Stimulated activated CD4-positive, alpha-beta T cell treated with anti-CD3 and anti-CD28 coated beads, Interleukin-2, amount 100 ng/mL, for 24 hours (primary cell): ENCODE measurements around the gene MEGF11.

ENCODE experiments used
- DNase-seq, 2 donors: peaks; one replicate each; pipeline ENCODE4 v3.0.0-alpha.2; 2020

Gene MEGF11

DNA sequence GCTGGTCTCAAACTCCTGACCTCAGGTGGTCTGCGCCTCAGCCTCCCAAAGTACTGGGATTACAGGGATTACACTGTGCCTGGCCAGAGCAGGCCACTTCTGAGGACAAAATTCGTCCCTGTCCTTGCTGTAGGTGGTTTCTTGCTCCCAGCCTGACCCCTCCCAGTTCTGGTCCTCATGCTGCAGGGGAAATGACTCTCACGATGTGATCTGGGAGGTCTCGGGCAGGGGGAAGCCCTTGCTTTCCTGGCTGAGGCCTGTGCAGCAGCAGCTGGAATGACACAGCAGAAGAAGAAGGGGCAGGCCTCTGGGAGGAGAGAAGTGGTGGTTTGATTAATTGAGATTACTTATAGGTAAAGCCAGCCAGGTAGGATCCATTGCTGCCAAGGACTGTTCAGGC, 39.3 kb downstream of the MEGF11 start:
- DNase-seq = no peak

DNA sequence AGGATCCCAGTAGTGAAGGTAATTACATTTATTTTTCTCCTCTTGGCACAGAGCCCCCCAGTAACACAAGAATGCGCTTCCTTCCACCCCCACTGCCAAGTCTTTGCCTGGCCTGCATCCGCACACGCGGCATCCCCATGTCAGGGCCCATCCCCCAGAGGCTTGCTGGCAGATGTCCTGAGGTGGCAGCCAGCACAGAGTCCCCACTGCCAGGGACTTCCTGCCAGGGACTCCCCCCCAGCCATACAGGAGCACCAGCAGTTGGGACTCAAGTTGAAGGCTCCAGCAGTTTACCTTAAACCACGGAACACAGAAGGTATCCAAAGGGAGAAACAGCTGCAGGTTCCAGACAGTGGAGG, 41.0 kb downstream of the MEGF11 start:
- no peak for DNase-seq

- no peak for DNase-seq
Observed at GRCh38 chr15:66211670-66212562, 41.6 kb downstream of the MEGF11 start.

DNA sequence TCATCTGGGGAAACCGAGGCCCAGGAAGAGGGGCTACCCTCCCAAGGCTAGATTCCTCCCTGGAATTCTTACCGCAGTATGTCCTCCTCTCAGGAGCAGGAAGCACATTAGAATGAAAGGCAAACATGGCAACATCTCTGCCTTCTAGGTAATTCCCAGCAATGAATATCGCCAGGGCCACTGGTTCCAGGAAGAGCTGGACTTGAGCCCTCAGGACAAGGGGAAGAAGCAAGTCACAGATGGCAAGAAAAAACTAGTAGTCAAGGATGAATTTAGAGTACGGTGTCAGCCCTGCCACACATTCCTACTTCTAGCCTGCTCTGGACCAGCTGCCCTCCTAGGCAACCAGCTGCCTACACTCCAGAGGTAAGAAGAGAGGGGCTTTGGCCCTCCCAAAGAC, 42.9 kb downstream of the MEGF11 start:
- no peak for DNase-seq

DNA sequence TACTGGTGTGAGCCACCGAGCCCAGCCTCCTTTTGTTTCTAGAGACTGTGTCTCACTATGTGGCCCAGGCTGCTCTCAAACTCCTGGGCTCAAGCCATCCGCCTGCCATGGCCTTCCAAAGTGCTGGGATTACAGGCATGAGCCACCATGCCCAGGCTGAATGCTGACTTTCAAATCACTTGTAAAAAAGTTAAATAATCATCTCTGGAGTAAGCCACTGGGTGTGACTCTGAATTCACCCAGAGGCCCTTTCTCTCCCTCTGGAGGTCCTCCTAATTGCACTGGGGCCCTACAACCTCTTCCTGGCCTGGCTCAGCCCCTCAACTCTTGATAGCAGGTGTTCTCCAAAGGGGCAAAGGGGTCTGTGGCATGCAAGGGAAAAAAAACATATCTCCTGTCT, 54.8 kb downstream of the MEGF11 start:
- DNase-seq = no peak

GRCh38 chr15:66196602-66197001, 56.9 kb downstream of the MEGF11 start:
- no peak for DNase-seq

DNA sequence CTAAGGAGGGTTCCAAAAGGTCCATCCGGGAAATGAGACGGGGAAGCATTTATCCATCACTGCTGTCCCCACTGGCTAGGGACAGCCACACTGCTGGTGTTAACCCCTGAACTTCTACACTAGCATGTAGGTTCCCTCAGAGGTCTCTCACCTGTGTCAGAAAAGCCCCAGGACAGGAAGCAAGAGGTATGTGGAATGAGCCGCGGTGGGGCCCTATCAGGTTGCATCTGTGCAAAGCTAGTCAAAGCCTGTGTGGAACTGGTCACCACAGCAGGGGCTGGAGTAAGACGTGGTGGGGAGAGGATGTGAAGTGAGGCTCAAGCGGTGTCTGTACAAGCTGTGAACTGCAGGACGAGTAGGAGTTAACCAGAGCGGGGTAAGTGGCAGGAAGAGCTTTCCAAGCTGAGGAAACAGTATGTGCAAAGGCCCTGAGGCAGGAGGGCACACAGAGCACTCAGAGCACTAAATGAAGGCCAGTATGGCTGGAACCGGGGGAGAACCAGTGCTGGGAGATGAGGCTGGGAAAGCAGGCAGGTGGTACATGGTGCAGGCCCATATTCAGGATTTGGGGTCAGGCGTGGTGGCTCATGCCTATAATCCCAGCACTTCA, 57.8 kb downstream of the MEGF11 start:
- no peak for DNase-seq

DNA sequence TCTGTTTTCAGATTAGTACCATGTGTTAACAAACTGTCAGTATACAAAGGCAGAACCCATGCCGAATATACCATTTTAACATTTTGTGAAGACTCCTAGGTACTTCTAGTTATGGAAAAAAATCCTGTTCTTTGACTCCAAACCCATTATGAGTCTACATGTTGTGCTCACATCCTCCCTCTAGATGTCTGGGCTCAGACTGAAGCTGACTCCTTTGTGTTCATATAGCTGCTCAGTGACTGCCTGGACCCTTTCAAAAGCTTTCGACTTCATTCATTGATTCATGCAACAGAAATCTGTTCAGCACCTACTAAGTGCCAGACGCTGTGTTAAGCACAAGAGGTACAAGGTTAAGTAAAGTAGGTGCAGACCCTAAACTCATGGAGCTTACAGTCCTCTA, 60.5 kb downstream of the MEGF11 start:
- no peak for DNase-seq

GRCh38 chr15:66190746-66191145, 62.8 kb downstream of the MEGF11 start:
- no peak for DNase-seq

GRCh38 chr15:66189291-66189690, 64.3 kb downstream of the MEGF11 start:
- DNase-seq = no peak

DNA sequence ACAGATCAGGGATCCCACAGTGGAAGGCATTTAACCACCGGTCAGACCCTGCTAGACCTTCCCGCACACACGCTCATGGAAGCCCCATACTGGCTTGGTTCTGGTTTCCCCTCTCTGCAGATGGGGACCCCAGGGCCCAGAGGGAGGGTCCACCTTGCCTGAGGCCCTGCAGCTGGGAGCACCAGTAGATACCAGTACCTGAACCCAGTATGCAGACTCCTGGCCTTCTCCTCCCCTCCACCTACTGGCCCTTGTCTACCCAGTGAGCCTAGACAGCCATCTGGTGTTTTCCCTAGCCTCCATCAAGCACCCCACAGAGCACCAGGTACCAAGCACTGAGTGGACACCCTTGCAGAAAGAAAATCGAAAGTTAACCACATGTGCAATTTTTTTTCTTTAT, 65.1 kb downstream of the MEGF11 start:
- no peak for DNase-seq

DNA sequence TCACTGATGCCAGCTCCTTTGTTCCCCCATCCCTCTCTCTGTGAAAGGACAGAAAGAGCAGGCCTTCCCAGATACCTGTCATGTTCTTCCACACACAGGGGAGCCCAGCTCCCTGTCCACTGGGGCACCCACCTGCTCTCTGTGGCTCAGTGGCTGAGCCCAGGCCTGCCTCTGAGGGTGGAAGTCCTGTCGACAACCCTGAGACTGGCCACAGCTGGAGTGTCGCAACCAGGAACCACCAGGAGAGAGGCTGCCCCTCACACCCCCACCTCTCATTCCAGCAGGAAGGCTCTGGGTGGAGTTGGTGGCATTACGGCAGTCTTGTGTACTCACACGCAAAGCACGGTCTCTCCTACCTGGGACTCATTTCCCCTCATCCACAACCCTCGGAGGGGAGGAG, 66.3 kb downstream of the MEGF11 start:
- no peak for DNase-seq

DNA sequence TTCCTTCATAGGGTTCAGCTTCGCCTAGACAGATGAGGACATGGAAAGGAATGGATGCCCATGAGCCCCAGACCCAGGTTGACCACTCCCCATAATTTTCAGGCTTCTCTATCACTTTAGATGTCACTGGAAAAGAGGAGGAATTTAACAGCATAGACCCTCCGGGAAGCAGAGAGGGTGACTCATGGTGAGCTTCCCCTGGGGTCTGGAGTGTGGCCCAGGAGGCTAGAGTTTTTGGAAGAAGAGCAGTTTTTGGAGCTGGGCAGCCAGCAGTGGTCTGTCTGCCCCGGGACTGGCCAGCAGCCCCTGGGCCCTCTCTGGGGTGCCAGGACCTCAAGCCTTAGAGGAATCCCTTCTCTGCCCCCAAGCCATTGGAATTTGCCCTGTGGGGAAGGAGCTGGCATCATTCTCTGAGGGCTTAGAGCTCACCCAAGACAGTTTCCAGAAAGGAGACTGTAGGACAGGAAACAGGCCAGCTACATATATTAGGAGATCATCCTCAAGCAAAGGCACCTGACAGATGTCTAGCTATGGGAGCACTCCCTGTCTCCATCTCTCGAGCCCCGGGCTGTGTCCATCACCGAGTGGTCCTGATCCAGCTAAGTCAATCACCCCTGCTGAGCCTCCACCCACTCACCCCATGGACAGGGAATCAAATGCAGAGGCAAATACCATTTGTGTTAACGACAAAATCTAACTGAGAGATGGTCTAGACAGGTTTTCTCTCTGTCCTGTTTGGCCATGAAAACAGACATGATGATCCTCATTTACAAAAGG, 67.3 kb downstream of the MEGF11 start:
- no peak for DNase-seq

DNA sequence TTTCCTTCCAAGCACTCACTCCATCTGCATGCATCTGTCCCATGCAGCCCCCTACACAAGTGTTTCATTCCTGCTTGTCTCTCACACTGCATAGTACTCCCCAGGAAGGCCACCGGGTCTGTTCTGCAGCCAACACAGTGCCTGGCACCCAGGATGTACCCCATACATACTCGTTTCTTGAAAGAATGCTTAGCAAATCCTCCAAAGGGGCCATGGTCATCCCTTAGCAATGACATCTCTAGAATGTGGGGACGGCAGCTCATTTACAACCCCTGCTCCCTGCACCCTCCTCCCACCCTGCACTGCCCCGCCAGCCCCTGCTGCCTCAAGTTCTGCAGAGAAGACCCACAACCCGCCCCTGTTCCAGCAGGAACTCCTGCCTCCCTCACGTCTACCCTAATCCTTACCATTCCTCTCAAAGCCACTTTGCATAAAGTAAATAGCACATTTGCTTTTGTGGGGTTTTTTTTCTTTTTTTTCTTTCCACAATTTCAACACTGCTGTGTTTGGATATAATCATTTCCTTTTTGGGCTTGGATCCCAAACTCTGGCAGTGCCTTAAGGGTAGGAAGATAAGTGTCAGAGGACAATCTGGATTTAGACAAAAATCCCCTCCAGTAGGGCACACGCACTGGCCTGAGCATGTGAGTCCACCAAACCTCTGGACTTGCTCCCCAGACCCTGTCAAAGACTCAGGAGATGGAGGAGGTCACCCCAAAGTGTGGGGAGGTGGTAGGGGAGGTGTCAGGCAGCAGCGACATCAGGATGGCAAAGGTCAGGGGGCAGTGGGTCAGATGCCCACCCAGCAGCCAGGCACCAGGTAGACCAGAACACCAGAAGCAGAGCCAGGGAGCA, 68.4 kb downstream of the MEGF11 start:
- no peak for DNase-seq

GRCh38 chr15:66184492-66184891, 69.1 kb downstream of the MEGF11 start:
- no peak for DNase-seq

- DNase-seq = no peak
Observed at GRCh38 chr15:66180531-66181097, 72.9 kb downstream of the MEGF11 start.

- DNase-seq = no peak
Observed at GRCh38 chr15:66178531-66178910, 75.0 kb downstream of the MEGF11 start.

- no peak for DNase-seq
Observed at GRCh38 chr15:66172324-66172980, 81.1 kb downstream of the MEGF11 start.

DNA sequence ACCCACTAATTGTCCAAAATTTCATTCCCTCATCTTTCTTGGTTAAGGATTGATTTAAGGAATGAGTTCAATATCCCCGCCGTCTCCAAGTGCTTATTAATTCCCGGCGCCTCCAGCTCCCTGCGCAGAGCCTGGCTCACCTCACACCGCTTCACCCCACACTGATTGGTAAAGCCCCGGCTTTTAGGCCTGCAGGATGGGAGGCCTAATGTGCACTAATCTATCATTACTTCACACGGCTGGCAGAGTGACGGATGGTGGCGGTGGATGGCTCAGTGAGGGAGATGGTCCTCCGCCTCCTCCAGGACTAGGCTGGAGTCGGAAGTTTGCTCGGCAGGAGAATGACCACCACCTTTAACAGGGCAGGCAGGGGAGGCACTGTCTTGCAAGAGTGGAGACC, 81.7 kb downstream of the MEGF11 start:
- no peak for DNase-seq

DNA sequence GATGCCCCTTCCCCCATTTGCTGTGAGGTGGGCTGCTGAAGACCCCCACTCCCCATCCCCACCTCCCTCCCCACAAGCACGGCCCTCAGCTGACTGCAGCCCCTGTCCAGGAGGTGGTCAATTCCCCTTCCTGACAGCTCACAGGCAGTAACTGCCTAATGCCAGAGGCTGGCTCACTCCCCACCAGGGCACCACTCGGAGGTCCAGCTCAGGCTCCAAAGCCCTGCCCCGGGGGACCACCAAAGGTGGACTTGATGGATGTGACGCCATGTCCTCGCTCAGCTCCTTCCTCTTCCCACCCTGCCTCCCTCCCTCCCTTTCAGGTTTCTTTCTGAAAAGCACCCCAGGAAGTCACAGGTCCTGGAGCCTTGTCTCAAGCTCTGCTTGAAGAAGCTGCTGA, 82.8 kb downstream of the MEGF11 start:
- no peak for DNase-seq

GRCh38 chr15:66170042-66170441, 83.5 kb downstream of the MEGF11 start:
- DNase-seq = no peak

GRCh38 chr15:66169625-66170024, 83.9 kb downstream of the MEGF11 start:
- no peak for DNase-seq
